ENCODE data around the gene RFESD.
"Not testable (repeated sequence)": the region's sequence is repeated elsewhere in the genome, so short reads cannot be mapped to it uniquely, and the experiment has no call there.

Gene RFESD

GRCh38 chr5:95630394-95630917, 16.1 kb upstream of the RFESD start:
- no peak for DNase-seq

- peak; percentile 51 for DNase-seq
These were observed 15.2 kb upstream of the RFESD start for GRCh38 chr5:95631255-95631958.

- peak; percentile 58 for DNase-seq
These were observed 14.4 kb upstream of the RFESD start for GRCh38 chr5:95631991-95632675.

- DNase-seq: not testable (repeated sequence)
These were observed 13.6 kb upstream of the RFESD start for GRCh38 chr5:95632942-95633341.

- no peak for DNase-seq
These were observed 12.9 kb upstream of the RFESD start for GRCh38 chr5:95633671-95634070.

- DNase-seq: no peak
These were observed 12.5 kb upstream of the RFESD start for GRCh38 chr5:95634081-95634480.

GRCh38 chr5:95638632-95639031, 7.9 kb upstream of the RFESD start:
- no peak for DNase-seq

- DNase-seq: no peak
These were observed 4.8 kb upstream of the RFESD start for GRCh38 chr5:95641741-95642220.

- DNase-seq: no peak
These were observed 3.4 kb upstream of the RFESD start for GRCh38 chr5:95643152-95643551.

- peak; percentile 88 for DNase-seq
These were observed 2.1 kb upstream of the RFESD start for GRCh38 chr5:95644351-95645042.

GRCh38 chr5:95646226-95646568, 380 bp upstream of the RFESD start:
- DNase-seq: not testable (repeated sequence)

GRCh38 chr5:95647886-95648860, 1.6 kb downstream of the RFESD start:
- DNase-seq: peak; percentile 89

GRCh38 chr5:95649274-95649673, 2.7 kb downstream of the RFESD start:
- peak; percentile 60 for DNase-seq

GRCh38 chr5:95649842-95650620, 3.5 kb downstream of the RFESD start:
- DNase-seq: peak; percentile 45

GRCh38 chr5:95652849-95653248, 6.3 kb downstream of the RFESD start:
- DNase-seq: no peak

GRCh38 chr5:95654196-95654595, 7.6 kb downstream of the RFESD start:
- no peak for DNase-seq

- no peak for DNase-seq
These were observed 9.0 kb downstream of the RFESD start for GRCh38 chr5:95655575-95655974.

- no peak for DNase-seq
These were observed 13.5 kb downstream of the RFESD start for GRCh38 chr5:95660060-95660459.

- DNase-seq: no peak
These were observed 16.4 kb downstream of the RFESD start for GRCh38 chr5:95662946-95663345.

- DNase-seq: peak; percentile 80
These were observed 17.7 kb downstream of the RFESD start for GRCh38 chr5:95664204-95664786.

GRCh38 chr5:95667061-95667618, 20.6 kb downstream of the RFESD start:
- peak; percentile 28 for DNase-seq

Data from OCI-M1 (cell line).